ENCODE data around the gene CBL.
A peak's percentile ranks its signal among the peaks of the same experiment; 100 is the strongest.
"Not testable (repeated sequence)": the region's sequence is repeated elsewhere in the genome, so short reads cannot be mapped to it uniquely, and the experiment has no call there.

Gene CBL

DNA sequence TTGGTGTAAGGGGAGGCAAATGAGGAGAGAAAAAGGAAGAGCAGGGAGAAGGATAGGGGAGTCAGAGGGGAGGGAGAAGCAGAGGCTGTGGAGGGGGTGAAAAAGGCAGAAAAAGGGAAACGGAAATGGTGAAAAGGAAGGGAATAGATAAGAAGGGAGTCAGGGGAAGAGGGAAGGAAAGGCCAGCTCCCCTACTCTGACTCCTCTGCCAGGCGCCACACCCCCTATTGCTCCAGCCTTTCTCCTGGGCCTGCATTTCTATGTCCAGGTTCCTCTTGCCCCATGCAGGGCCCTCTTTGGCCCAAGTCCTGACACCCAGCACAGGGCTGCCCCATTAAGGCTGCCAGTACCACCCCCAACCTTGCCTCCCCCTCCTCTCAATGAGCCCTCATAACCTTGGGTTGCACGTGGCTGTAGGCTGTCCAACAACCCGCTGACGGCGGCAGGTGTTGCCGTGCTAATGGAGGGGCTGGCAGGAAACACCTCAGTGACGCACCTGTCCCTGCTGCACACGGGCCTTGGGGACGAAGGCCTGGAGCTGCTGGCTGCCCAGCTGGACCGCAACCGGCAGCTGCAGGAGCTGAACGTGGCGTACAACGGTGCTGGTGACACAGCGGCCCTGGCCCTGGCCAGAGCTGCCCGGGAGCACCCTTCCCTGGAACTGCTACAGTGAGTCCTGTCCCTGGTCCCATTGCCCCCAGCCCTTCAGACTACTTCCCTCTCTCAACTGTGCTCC, 24.3 kb upstream of the CBL start:
- peak; percentile 15 for DNase-seq
- in situ Hi-C loops (cut with MboI; ENCODE audit: low pct_unique_long_range_greater_than_20kb, low sequenced_read_pairs): no loop called here

DNA sequence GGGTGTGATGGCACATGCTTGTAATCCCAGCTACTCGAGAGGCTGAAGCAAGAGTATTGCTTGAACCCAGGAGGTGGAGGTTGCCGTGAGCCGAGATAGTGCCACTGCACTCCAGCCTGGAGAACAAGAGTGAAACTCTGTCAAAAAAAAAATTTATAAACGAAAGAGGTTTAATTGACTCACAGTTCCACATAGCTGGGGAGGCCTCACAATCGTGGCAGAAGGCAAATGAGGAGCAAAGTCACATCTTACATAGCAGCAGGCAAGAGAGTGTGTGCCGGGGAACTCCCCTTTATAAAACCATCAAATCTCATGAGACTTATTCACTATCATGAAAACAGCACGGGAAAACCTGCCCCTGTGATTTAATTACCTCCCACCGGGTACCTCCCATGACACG, 21.7 kb upstream of the CBL start:
- DNase-seq; in situ Hi-C loops (cut with MboI; ENCODE audit: low pct_unique_long_range_greater_than_20kb, low sequenced_read_pairs): not testable (repeated sequence)

DNA sequence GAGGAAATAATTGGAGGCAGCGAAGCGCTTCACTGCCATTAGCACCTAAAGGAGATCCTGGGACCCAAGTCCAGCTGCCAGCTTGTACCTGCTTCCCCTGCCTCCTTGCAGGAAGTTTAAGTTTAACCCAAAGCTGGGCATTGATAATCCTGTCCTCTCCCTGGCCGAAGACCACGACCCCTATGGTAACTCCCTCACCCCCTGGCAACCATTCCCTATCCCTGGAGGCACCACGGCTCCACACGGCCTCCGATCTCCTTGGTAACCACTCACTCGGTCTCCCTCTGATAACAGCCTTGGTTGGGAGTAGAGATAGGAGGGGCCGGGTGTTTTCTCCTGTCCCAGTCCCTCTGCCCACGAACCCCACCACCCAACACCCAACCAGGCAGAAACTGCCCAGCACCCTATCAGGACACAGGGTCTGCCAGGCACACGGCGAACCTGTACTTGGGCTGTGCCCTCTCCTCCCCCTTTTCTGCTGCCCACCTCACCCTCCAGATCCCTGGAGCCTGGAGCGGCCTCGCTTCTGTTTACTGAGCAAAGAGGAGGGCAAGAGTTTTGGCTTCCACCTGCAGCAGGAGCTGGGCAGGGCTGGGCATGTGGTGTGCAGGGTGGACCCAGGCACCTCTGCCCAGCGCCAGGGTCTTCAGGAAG, 20.0 kb upstream of the CBL start:
- in situ Hi-C loops (cut with MboI; ENCODE audit: low pct_unique_long_range_greater_than_20kb, low sequenced_read_pairs): no loop called here
- no peak for DNase-seq

DNA sequence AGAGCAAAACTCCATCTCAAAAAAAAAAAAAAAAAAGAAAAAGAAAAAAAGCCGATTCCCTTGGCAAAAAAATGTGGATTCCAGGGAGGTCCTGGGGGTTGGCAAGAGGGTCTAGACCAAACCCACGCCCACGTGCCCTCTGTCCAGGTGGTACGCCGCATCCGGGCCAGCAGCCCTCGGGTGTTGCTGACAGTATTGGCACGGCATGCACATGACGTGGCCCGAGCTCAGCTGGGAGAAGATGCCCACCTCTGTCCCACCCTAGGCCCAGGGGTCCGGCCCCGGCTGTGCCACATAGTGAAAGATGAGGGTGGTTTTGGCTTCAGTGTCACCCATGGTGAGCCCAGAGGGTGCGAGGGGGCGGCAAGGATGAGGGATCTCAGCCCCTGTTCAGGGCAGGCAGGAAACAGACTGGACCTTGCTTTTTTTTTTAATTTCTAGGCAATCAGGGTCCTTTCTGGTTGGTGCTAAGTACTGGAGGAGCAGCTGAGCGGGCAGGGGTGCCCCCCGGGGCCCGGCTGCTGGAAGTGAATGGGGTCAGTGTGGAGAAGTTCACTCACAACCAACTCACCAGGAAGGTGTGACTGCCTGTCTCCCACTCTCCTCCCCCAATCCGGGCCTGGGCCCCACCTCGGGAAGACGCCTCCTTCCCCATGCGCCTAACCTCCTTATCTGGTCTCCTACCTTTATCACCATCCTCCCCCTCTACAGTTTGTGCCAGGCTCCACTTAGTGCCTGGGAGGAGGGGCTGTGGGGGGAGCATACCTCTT, 18.8 kb upstream of the CBL start:
- in situ Hi-C loops (cut with MboI; ENCODE audit: low pct_unique_long_range_greater_than_20kb, low sequenced_read_pairs): no loop called here

DNA sequence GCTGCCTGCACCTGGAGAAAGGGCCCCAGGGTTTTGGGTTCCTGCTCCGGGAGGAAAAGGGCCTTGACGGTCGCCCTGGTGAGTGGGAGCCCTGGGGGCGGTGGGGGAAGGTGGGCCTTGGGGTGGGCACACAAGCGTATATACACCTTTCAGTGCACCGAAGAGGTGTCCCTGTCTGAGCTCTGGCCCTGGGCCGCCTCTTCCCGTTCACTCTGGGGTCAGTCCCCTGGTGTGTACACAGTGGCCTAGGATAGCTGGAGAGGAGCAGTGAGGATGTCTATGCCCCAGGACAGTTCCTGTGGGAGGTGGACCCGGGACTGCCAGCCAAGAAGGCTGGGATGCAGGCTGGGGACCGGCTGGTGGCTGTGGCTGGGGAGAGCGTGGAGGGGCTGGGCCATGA, 18.1 kb upstream of the CBL start:
- DNase-seq: no peak
- in situ Hi-C loops (cut with MboI; ENCODE audit: low pct_unique_long_range_greater_than_20kb, low sequenced_read_pairs): no loop called here

More for the DNA sequence above, 18.8 kb upstream of the CBL start:
- DNase-seq: no peak

DNA sequence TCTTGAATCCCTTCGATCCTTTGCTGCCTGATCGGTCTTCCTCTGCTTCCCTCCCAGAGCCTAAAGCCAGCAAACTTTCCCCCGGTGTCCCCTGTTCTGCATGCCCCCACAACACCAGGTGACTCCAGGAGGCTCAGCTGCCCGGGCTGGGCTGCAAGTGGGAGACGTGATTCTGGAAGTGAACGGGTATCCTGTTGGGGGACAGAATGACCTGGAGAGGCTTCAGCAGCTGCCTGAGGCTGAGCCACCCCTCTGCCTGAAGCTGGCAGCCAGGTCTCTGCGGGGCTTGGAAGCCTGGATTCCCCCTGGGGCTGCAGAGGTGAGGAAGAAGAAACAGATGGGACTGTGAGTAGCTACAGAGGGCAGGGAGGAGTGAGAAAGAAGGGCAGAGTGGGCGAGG, 17.3 kb upstream of the CBL start:
- in situ Hi-C loops (cut with MboI; ENCODE audit: low pct_unique_long_range_greater_than_20kb, low sequenced_read_pairs): no loop called here
- DNase-seq: no peak

DNA sequence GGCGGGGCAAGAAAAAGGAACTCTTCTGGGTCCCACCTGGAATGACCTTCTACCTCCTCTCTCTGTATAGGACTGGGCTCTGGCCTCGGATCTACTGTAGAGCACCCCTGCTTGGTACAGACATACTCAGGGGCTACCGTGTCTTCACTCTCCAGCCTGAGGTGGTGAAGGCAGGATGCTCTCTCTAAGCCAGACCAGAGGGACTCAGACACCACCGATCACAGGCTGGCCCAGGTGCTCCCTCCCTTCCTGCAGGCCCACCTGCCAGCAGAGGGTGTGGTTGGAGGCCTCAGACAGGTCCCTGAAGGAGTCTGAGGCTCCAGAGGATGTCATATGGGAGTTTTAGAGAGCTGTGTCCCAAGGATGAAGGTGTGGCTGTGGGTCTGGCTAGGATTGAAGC, 16.7 kb upstream of the CBL start:
- DNase-seq: no peak
- in situ Hi-C loops (cut with MboI; ENCODE audit: low pct_unique_long_range_greater_than_20kb, low sequenced_read_pairs): no loop called here

DNA sequence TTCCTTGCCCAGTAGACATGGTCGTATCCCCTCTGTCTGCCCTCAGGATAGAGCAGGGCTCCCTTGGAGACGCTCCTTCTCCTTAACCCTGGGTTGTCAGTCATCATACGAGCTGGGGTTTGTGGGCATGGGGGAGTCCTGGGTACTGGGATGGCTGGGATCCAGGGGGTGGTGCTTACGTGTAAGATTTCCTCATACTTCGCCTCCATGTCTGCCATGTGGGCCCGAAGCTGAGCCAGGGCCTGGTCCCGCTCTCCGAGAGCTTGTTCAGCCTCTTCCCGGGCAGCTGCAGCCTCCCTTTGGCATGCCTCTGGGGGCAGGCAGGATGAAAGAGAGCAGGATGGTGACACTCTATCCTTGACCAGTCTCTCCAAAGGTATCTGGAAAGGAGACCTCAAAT, 15.6 kb upstream of the CBL start:
- in situ Hi-C loops (cut with MboI; ENCODE audit: low pct_unique_long_range_greater_than_20kb, low sequenced_read_pairs): no loop called here

DNA sequence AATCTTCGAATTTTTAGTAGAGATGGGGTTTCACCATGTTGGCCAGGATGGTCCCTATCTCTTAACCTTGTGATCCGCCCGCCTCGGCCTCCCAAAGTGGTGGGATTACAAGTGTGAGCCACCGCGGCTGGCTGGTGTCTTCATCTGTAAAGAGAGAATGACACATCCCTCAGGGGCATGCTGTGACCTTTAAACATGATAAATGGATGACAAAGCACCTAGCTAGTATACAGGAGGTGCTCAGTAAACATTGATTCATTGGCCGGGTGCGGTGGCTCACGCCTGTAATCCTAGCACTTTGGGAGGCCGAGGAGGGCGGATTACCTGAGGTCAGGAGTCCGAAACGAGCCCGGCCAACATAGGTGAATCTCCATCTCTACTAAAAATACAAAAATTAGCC, 14.9 kb upstream of the CBL start:
- DNase-seq; in situ Hi-C loops (cut with MboI; ENCODE audit: low pct_unique_long_range_greater_than_20kb, low sequenced_read_pairs): not testable (repeated sequence)

More for the DNA sequence above, 15.6 kb upstream of the CBL start:
- no peak for DNase-seq

DNA sequence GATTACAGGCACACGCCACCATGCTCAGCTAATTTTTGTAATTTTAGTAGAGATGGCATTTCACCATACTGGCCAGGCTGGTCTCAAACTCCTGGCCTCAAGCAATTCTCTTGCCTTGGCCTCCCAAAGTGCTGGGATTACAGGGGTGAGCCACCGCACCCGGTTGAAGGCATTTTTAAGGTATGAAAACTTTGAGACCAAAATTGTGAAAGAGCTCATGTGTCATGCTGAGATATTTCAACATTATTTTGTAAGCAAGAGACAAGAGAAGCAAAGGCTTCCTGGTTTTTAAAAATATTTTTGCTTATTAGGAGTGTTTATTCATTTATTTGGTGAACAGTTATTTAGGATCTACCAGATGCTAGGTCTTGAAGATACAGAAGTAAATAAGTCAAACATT, 14.0 kb upstream of the CBL start:
- in situ Hi-C loops (cut with MboI; ENCODE audit: low pct_unique_long_range_greater_than_20kb, low sequenced_read_pairs): no loop called here
- no peak for DNase-seq

DNA sequence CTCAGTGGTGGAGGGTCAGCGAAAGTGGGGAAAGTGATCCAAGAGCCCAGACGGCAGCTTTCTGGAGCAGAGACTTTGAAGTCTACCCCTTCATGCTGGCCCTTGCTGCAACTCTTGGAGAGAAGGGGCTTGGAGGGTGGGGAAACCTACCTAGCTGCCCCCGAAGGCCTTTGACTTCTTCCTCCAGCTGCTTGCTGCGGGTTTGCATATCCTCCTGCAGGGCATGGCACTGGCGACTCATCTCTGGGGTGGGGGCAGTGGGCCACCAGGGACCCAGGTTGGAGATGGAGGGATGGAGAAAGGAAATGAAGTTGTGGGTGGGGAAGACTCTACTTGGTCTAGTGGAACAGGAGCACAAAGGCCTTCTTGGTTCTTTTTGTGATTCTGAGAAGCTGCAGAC, 13.1 kb upstream of the CBL start:
- in situ Hi-C loops (cut with MboI; ENCODE audit: low pct_unique_long_range_greater_than_20kb, low sequenced_read_pairs): no loop called here
- DNase-seq: no peak

DNA sequence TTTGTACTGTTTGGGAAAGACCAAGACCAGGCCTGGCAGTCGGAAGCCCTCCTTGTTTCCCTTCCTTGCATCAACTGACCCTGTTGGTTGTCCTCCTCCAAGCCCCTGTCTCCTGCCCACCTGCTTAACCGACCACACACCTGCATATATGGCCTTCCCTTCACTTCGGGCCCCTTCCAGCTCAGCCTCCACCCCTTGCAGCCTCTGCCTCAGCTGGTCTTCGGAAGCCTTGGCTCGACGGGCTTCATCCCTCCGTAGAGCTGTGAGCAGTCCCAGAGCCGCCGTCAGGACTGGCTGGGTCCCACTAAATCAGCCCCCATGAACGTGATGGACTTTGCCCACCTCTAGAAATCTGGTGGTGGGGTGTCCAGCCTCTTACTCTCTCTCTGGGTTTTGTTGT, 12.5 kb upstream of the CBL start:
- no peak for DNase-seq
- in situ Hi-C loops (cut with MboI; ENCODE audit: low pct_unique_long_range_greater_than_20kb, low sequenced_read_pairs): no loop called here

DNA sequence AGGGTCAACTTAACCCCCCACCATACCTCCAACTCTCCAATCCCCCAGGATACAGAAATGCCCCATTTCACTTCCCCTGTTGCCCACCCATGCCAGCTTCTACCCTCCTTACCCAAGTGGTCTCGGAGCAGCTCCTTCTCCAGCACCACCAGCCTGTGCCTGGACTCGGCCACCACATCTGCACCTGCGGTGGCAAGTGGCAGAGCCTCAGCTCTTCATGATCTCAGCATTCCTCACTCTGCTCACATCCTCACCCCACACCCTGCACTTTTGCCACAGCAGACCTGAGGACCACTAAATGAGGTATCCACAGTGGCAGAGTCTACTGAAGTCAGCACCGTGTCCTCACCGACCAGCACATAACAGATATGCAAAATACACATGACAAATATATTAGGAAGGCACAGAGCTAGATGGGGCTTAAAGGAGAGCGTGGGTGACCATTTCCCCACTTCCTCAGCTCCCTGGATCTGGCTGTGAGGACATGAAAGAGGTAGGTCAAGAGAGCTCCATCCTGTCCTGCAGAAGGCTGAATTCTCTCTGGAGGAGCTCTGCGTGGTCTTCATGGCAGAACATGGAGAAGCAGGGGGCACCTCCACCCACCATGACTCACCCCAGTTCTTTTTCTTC, 11.2 kb upstream of the CBL start:
- no peak for DNase-seq
- in situ Hi-C loops (cut with MboI; ENCODE audit: low pct_unique_long_range_greater_than_20kb, low sequenced_read_pairs): no loop called here

DNA sequence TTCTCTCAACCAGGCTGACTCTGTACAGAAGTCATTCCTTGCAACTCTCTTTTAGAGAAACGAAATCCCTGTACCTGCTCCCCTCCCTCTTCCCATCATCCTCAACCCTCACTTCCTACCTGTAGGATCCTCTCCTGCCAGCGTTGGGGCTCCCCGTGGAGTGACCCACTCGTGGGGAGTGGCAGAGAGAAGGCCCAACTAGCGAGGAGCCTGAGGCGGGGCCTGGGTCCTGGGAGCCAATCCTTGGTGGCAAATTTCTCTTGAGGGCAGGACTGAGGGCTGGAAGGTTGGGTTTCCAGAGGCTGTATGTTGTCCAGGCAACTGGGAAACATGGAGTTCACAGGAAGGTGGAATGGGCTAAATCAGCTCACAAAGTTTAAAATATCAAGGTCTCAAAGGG, 10.5 kb upstream of the CBL start:
- in situ Hi-C loops (cut with MboI; ENCODE audit: low pct_unique_long_range_greater_than_20kb, low sequenced_read_pairs): no loop called here
- no peak for DNase-seq

DNA sequence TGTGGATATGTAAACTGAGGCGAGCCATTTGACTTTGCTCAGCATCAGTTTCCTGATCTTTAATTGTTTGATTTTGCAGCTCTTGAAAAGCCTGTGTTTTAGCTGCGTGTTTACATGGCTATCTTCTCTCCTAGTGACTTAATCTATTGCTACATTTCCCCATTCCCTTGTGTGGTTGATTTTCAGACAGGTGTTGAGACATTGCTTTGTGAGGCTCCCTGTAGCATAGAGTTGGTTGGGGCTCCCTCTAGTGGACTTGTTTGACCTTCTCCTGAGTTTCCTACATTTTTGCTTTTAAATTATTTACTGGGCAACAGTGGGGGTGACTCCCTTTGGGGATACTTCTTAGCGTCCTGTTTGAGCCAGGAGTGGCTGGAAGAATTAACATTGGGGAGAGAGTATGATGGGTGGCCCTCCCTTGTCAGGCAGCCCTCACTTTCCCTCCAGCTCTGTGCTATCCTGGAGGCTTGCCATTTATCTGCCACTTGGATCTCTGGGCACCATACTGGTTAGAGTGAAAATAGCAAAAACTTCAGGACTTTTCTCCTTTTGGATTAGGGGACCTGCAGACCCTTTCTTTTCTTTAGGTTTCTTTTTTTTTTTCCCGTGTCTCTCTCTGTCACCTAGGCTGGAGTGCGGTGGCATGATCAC, 9.2 kb upstream of the CBL start:
- in situ Hi-C loops (cut with MboI; ENCODE audit: low pct_unique_long_range_greater_than_20kb, low sequenced_read_pairs): no loop called here
- peak; percentile 93 for DNase-seq

DNA sequence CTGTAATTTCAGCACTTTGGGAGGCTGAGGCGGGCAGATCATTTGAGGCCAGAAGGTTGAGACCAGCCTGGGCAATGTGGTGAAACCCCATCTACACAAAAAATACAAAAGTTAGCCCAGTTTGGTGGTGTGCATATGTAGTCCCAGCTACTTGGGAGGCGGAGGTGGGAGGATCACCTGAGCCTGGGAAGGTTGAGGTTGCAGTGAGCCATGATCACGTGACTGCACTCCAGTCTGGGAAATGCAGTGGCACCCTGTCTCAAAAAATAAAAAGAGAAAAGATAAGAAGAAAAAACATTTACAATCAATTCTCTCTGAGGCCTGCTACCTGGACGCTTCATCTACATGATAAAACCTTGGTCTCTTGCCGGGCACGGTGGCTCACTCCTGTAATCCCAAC, 7.2 kb upstream of the CBL start:
- no peak for DNase-seq
- in situ Hi-C loops (cut with MboI; ENCODE audit: low pct_unique_long_range_greater_than_20kb, low sequenced_read_pairs): no loop called here

DNA sequence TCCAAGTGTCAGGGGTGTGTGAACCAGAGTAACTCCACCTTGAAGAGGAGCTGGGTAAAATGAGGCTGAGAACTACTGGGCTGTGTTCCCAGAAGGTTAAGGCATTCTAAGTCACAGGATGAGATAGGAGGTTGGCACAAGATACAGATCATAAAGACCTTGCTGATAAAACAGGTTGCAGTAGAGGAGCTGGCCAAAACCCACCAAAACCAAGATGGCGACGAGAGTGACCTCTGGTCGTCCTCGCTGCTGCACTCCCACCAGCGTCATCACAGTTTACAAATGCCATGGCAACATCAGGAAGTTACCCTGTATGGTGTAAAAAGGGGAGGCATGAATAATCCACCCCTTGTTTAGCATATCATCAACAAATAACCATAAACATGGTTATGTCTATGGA, 4.9 kb upstream of the CBL start:
- in situ Hi-C loops (cut with MboI; ENCODE audit: low pct_unique_long_range_greater_than_20kb, low sequenced_read_pairs): not testable (repeated sequence)

DNA sequence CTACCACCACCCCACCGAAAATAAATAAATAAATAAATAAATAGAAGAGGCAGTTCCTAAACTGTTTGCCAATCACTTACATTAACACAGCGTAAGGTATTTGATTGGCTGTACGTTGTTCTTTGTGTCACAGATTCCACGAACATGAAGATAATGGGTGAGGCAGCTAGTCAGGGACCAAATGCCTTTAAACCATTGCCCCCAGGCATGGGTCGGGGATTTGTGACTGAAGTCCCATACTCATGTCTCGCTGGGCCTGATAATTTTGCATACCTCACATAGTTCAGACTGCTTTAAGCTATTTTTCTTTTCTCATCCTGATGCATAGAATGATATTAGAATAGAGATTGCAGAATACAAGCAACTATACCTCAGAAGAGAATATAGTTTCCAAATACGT, 3.6 kb upstream of the CBL start:
- in situ Hi-C loops (cut with MboI; ENCODE audit: low pct_unique_long_range_greater_than_20kb, low sequenced_read_pairs): no loop called here
- no peak for DNase-seq

More for the DNA sequence above, 4.9 kb upstream of the CBL start:
- DNase-seq: not testable (repeated sequence)

DNA sequence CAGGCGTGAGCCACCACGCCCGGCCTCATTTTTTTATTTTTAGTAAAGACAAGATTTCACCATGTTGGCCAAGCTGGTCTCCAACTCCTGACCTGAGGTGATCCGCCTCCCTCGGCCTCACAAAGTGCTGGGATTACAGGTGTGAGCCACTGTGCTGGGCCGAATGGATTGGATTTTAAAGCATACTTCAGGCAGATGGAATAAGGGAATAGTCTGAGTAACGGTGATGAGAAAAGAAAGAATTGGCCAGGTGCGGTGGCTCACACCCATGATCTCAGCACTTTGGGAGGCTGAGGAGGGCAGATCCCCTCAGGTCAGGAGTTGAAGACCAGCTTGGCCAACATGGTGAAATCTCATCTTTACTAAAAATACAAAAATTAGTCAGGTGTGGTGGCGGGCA, 2.1 kb upstream of the CBL start:
- in situ Hi-C loops (cut with MboI; ENCODE audit: low pct_unique_long_range_greater_than_20kb, low sequenced_read_pairs): no loop called here
- no peak for DNase-seq
